GM13977 (cell line): Measurements from ENCODE around the gene OPRM1.

Source experiments
- DNase-seq: peaks from one replicate; pipeline ENCODE4 v3.0.0; 2012; ENCODE audit warnings: low spot score
- CTCF ChIP-seq: IDR thresholded peaks from 2 replicates; pipeline ENCODE4 v1.5.1; 2012; ENCODE audit warnings: mild to moderate bottlenecking, control low read depth; ENCODE audit not compliant: insufficient read depth; ENCODE audit errors: extremely low read depth, missing control alignments
- in situ Hi-C: fragments of 300-500 bp; cut with MboI; formaldehyde crosslinking; loops from one replicate; pipeline ENCODE4 v1.12.0; 2022; ENCODE audit warnings: low sequenced_read_pairs, low pct_unique_long_range_greater_than_20kb, mixed read lengths, inconsistent platforms; ENCODE audit not compliant: unreplicated experiment

Gene OPRM1

GRCh38 chr6:154113392-154113791 is 74.4 kb downstream of the OPRM1 start:
- TF ChIP-seq CTCF: no peak
- DNase-seq: no peak
- in situ Hi-C loops: no loop called here

GRCh38 chr6:154117485-154117884 is 78.4 kb downstream of the OPRM1 start:
- DNase-seq: no peak
- in situ Hi-C loops: no loop called here
- TF ChIP-seq CTCF: no peak

GRCh38 chr6:154122195-154122925 is 83.3 kb downstream of the OPRM1 start:
- TF ChIP-seq CTCF: no peak
- DNase-seq: no peak
- in situ Hi-C loops: no loop called here

- no peak for DNase-seq
- in situ Hi-C loops: no loop called here
- TF ChIP-seq CTCF: no peak
Observed at GRCh38 chr6:154123155-154123956, 84.3 kb downstream of the OPRM1 start.

GRCh38 chr6:154125421-154125820 is 86.4 kb downstream of the OPRM1 start:
- in situ Hi-C loops: no loop called here
- TF ChIP-seq CTCF: no peak
- DNase-seq: no peak

GRCh38 chr6:154127657-154128056 is 88.6 kb downstream of the OPRM1 start:
- no peak for DNase-seq
- no peak for TF ChIP-seq CTCF
- in situ Hi-C loops: no loop called here
